Colonic mucosa (tissue), 4 donors: ENCODE data around the gene SMIM35. TPM values are rescaled to one million over a fixed set of nuclear protein-coding genes. Genes with fewer than 3 reads are reported as not detected.

Source experiments
- DNase-seq: peaks from one replicate; pipeline ENCODE4 v3.0.0-alpha.2; 2020
- H3K27ac ChIP-seq: fragments of 200-600 bp; one replicate; pipeline ENCODE4 v1.8.0; 2021
- H3K27me3 ChIP-seq: fragments of 200-600 bp; one replicate; pipeline ENCODE4 v1.8.0; 2021
- H3K36me3 ChIP-seq: fragments of 200-600 bp; one replicate; pipeline ENCODE4 v1.8.0; 2021
- H3K4me1 ChIP-seq: fragments of 200-600 bp; one replicate; pipeline ENCODE4 v1.8.0; 2021; ENCODE audit warnings: mild to moderate bottlenecking
- H3K4me3 ChIP-seq: fragments of 200-600 bp; one replicate; pipeline ENCODE4 v1.8.0; 2021
- H3K9ac ChIP-seq, 2 donors: one replicate each; pipeline ENCODE4 v1.7.0; 2013; ENCODE audit warnings: control low read depth in 2 of 2, low read depth in 2 of 2, low read length in 2 of 2
- H3K9me3 ChIP-seq: fragments of 200-600 bp; one replicate; pipeline ENCODE4 v1.8.0; 2021
- CTCF ChIP-seq: fragments of 200-600 bp; IDR thresholded peaks from one replicate; pipeline ENCODE4 v1.8.0; 2022; ENCODE audit warnings: antibody characterized with exemption, mild to moderate bottlenecking
- intact Hi-C: fragments of 100-400 bp; cut with DNase I; formaldehyde crosslinking; loops from one replicate; pipeline ENCODE4 v1.14.1; 2022
- total RNA-seq, 2 donors: library from RNA; stranded (reverse); fragmentation: NEBNext Ultra II Directional in 1 of 2; extraction: Animal tissue kit (Norgen Biotek cat#: 25700) in 1 of 2; gene quantifications; one replicate each; pipeline ENCODE4 v1.2.1, GENCODE V29; 2021
- donor health status: healthy.
- donor health status: DM: no; HTN: no; CAD: no.
- donor health status: DM: no; HTN: no; CAD: no.

The SMIM35 gene
- total RNA-seq, 2 donors from 2014 or later: not detected

GRCh38 chr11:118112711-118113430 lies 26.1 kb upstream of the SMIM35 start:
- H3K9ac ChIP-seq: no peak overlapping the region
- no peak for TF ChIP-seq CTCF
- no peaks in the 10 kb centered on the region for H3K27me3 ChIP-seq
- no peaks in the 10 kb centered on the region for H3K4me1 ChIP-seq
- H3K27ac ChIP-seq: no peak overlapping the region
- no peak for DNase-seq
- intact Hi-C loops: no loop called here
- H3K36me3 ChIP-seq: no peaks in the 10 kb centered on the region
- no peak overlapping the region for H3K4me3 ChIP-seq
- no peaks in the 10 kb centered on the region for H3K9me3 ChIP-seq

- Histone ChIP-seq H3K27ac (peak overlapping the region; percentile 40), H3K36me3 (no peaks in the 10 kb centered on the region), H3K4me1 (no peaks in the 10 kb centered on the region), H3K4me3 (no peak overlapping the region), H3K9ac (no peak overlapping the region), H3K9me3 (no peaks in the 10 kb centered on the region), H3K27me3 (no peaks in the 10 kb centered on the region)
- DNase-seq: no peak
- TF ChIP-seq CTCF: no peak
- intact Hi-C loops: no loop called here
Measured at GRCh38 chr11:118111744-118112035, 24.9 kb upstream of the SMIM35 start.

- no peaks in the 10 kb centered on the region for H3K27me3 ChIP-seq
- no peak for TF ChIP-seq CTCF
- H3K9me3 ChIP-seq: no peaks in the 10 kb centered on the region
- no peaks in the 10 kb centered on the region for H3K36me3 ChIP-seq
- H3K4me3 ChIP-seq: no peak overlapping the region
- peak overlapping the region; percentile 40 for H3K27ac ChIP-seq
- no peaks in the 10 kb centered on the region for H3K4me1 ChIP-seq
- intact Hi-C loops: no loop called here
- no peak overlapping the region for H3K9ac ChIP-seq
- peak; percentile 54 for DNase-seq
Measured at GRCh38 chr11:118111019-118111743, 24.4 kb upstream of the SMIM35 start.

- Histone ChIP-seq H3K27me3 (no peaks in the 10 kb centered on the region), H3K36me3 (no peaks in the 10 kb centered on the region), H3K9ac (no peak overlapping the region), H3K4me3 (no peak overlapping the region), H3K9me3 (no peaks in the 10 kb centered on the region), H3K4me1 (no peaks in the 10 kb centered on the region), H3K27ac (no peak overlapping the region)
- intact Hi-C loops: no loop called here
- no peak for DNase-seq
- TF ChIP-seq CTCF: no peak
Measured at GRCh38 chr11:118109231-118109630, 22.5 kb upstream of the SMIM35 start.

GRCh38 chr11:118108513-118108912 lies 21.8 kb upstream of the SMIM35 start:
- intact Hi-C loops: no loop called here
- Histone ChIP-seq H3K9me3 (no peaks in the 10 kb centered on the region), H3K4me3 (no peak overlapping the region), H3K36me3 (no peaks in the 10 kb centered on the region), H3K27ac (no peak overlapping the region), H3K27me3 (no peaks in the 10 kb centered on the region), H3K4me1 (no peaks in the 10 kb centered on the region), H3K9ac (no peak overlapping the region)
- DNase-seq: no peak
- no peak for TF ChIP-seq CTCF
